Fibroblast of skin of right quadriceps (primary cell): ENCODE measurements around the gene KRT71.
A peak's percentile ranks its signal among the peaks of the same experiment; 100 is the strongest.
"Not testable (repeated sequence)": the region's sequence is repeated elsewhere in the genome, so short reads cannot be mapped to it uniquely, and the experiment has no call there.

Experiments used
- DNase-seq: peaks from one replicate; pipeline ENCODE4 v3.0.0-alpha.2; 2013

Gene KRT71

GRCh38 chr12:52552681-52553195 lies at the start of gene KRT71:
KRT71 (minus strand) TSS chr12:52553145; CDS start chr12:52553077, 68 bp downstream.
- no peak for DNase-seq

- DNase-seq = no peak
Measured at GRCh38 chr12:52602552-52602951, 49.6 kb upstream of the KRT71 start.

- no peak for DNase-seq
Measured at GRCh38 chr12:52601671-52602070, 48.7 kb upstream of the KRT71 start.

GRCh38 chr12:52600941-52601481 lies 48.1 kb upstream of the KRT71 start, which contains the start of gene KRT72:
KRT72 (minus strand) TSS chr12:52601463; CDS start chr12:52601452, 11 bp downstream.
- no peak for DNase-seq

GRCh38 chr12:52600475-52600874 lies 47.5 kb upstream of the KRT71 start:
- no peak for DNase-seq

- no peak for DNase-seq
Measured at GRCh38 chr12:52600071-52600470, 47.1 kb upstream of the KRT71 start.

- DNase-seq = no peak
Measured at GRCh38 chr12:52598966-52599365, 46.0 kb upstream of the KRT71 start.

GRCh38 chr12:52594237-52594636 lies 41.3 kb upstream of the KRT71 start:
- DNase-seq = not testable (repeated sequence)

GRCh38 chr12:52591521-52591920 lies 38.6 kb upstream of the KRT71 start:
- DNase-seq = no peak

- DNase-seq = no peak
Measured at GRCh38 chr12:52590021-52590420, 37.1 kb upstream of the KRT71 start.

- DNase-seq = no peak
Measured at GRCh38 chr12:52587563-52587962, 34.6 kb upstream of the KRT71 start.

GRCh38 chr12:52585946-52586345 lies 33.0 kb upstream of the KRT71 start:
- no peak for DNase-seq

GRCh38 chr12:52585066-52585465 lies 32.1 kb upstream of the KRT71 start:
- no peak for DNase-seq

GRCh38 chr12:52584156-52584682 lies 31.3 kb upstream of the KRT71 start:
- no peak for DNase-seq

- peak; percentile 47 for DNase-seq
Measured at GRCh38 chr12:52582971-52583456, 30.1 kb upstream of the KRT71 start.

GRCh38 chr12:52582486-52582885 lies 29.5 kb upstream of the KRT71 start:
- no peak for DNase-seq

- DNase-seq = peak; percentile 3
Measured at GRCh38 chr12:52581481-52581880, 28.5 kb upstream of the KRT71 start.

GRCh38 chr12:52581066-52581465 lies 28.1 kb upstream of the KRT71 start:
- no peak for DNase-seq

- no peak for DNase-seq
Measured at GRCh38 chr12:52580496-52580895, 27.6 kb upstream of the KRT71 start.

GRCh38 chr12:52579468-52580465 lies 26.8 kb upstream of the KRT71 start:
- no peak for DNase-seq

- no peak for DNase-seq
Measured at GRCh38 chr12:52578469-52578868, 25.5 kb upstream of the KRT71 start.

GRCh38 chr12:52577316-52577715 lies 24.4 kb upstream of the KRT71 start:
- no peak for DNase-seq

- no peak for DNase-seq
Measured at GRCh38 chr12:52575948-52576347, 23.0 kb upstream of the KRT71 start.
